Peyer's patch (tissue), 4 donors: ENCODE data around the gene TERT. TPM values are rescaled to one million over a fixed set of nuclear protein-coding genes. Genes with fewer than 3 reads are reported as not detected.

Source experiments
- DNase-seq, 3 donors: peaks; one replicate each; pipeline ENCODE4 v3.0.0-alpha.2; 2017 to 2019
- H3K27ac ChIP-seq, 4 donors: fragments of 200-600 bp; sonication (generic); one replicate each; pipeline ENCODE4 v1.5.1; 2016 to 2019
- H3K27me3 ChIP-seq, 2 donors: fragments of 200-600 bp; sonication (generic); one replicate each; pipeline ENCODE4 v1.5.1; 2019
- H3K36me3 ChIP-seq, 3 donors: fragments of 200-600 bp; sonication (generic); one replicate each; pipeline ENCODE4 v1.5.1; 2016 to 2019
- H3K4me1 ChIP-seq, 4 donors: fragments of 200-600 bp; sonication (generic); one replicate each; pipeline ENCODE4 v1.5.1; 2016 to 2019
- H3K4me3 ChIP-seq, 4 donors: fragments of 200-600 bp; sonication (generic); 1 replicate in 3 of 4; 2 replicates in 1 of 4; pipeline ENCODE4 v1.5.1; 2016 to 2019; ENCODE audit warnings: mild to moderate bottlenecking in 1 of 4
- H3K9me3 ChIP-seq, 4 donors: fragments of 200-600 bp; sonication (generic); one replicate each; pipeline ENCODE4 v1.5.1; 2016 to 2019; ENCODE audit warnings: mild to moderate bottlenecking in 1 of 4
- POLR2A ChIP-seq, 2 donors: fragments of 450-650 bp; IDR thresholded peaks; one replicate each; pipeline ENCODE4 v1.5.1; 2017; ENCODE audit warnings: antibody characterized with exemption in 2 of 2, mild to moderate bottlenecking in 2 of 2, moderate library complexity in 2 of 2
- total RNA-seq, 4 donors: library from RNA; depleted of rRNA; stranded (reverse); fragments of >200 nt; gene quantifications; one replicate each; pipeline ENCODE4 v1.1.0, GENCODE V29; 2016
- TF ChIP-seq, protein P1 (sequence below), 6 experiments: fragments of 450-650 bp in 4 of 6; fragments of 200-600 bp in 2 of 6; sonication (generic) in 1 of 6; IDR thresholded peaks; one replicate each; pipeline ENCODE4 v1.5.1; 2017 to 2019; ENCODE audit warnings: antibody characterized with exemption in 6 of 6, mild to moderate bottlenecking in 3 of 6, moderate library complexity in 1 of 6

TERT gene
- total RNA-seq, 4 donors from 2014 or later: 0.70 to 6.6 (median 1.6) TPM

DNA sequence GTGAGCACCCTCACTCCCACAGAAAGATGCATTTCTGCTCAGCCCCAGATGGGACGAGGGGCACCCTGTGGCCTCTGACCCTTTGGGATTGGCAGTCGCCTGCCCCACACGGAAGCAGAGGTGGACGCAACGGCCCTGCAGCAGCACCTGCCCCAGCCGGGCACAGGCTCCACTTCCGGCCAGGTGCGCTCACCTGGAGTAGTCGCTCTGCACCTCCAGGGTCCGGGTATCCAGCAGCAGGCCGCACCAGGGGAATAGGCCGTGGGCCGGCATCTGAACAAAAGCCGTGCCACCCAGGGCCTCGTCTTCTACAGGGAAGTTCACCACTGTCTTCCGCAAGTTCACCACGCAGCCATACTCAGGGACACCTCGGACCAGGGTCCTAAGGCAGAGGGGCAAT, 30.7 kb downstream of the TERT start:
- Histone ChIP-seq H3K4me3 (no peak overlapping the region), H3K36me3 (no peaks in the 10 kb centered on the region)
- no peak for TF ChIP-seq POLR2A (IDR thresholded peaks at IDR 0.05)
- TF ChIP-seq, protein P1, sequence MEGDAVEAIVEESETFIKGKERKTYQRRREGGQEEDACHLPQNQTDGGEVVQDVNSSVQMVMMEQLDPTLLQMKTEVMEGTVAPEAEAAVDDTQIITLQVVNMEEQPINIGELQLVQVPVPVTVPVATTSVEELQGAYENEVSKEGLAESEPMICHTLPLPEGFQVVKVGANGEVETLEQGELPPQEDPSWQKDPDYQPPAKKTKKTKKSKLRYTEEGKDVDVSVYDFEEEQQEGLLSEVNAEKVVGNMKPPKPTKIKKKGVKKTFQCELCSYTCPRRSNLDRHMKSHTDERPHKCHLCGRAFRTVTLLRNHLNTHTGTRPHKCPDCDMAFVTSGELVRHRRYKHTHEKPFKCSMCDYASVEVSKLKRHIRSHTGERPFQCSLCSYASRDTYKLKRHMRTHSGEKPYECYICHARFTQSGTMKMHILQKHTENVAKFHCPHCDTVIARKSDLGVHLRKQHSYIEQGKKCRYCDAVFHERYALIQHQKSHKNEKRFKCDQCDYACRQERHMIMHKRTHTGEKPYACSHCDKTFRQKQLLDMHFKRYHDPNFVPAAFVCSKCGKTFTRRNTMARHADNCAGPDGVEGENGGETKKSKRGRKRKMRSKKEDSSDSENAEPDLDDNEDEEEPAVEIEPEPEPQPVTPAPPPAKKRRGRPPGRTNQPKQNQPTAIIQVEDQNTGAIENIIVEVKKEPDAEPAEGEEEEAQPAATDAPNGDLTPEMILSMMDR (IDR thresholded peaks at IDR 0.05): no peak

DNA sequence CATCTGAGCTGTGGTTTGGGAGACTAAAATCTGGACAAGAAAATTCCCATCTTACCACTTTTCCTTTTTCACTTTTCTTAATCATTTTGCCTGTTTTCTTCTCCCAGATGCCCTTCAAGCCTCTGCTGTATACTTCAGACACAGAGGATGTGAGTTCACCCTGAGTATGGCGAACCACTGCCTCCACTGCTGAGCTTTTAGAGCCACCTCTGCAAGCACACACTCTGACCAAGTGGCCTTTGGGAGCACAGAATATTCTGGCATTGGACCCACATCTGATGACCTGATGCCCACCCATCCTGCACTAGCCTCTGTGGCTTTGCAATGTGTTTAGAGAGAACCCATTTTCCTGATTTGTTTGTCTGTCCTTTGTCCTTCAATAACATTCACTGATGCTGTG, 32.5 kb downstream of the TERT start:
- H3K9me3 ChIP-seq: no peaks in the 10 kb centered on the region
- H3K27ac ChIP-seq: no peak overlapping the region
- H3K36me3 ChIP-seq: no peaks in the 10 kb centered on the region
- no peak for TF ChIP-seq POLR2A (IDR thresholded peaks at IDR 0.05)
- TF ChIP-seq, protein P1 (IDR thresholded peaks at IDR 0.05): no peak
- no peaks in the 10 kb centered on the region for H3K4me1 ChIP-seq
- H3K27me3 ChIP-seq: no peaks in the 10 kb centered on the region
- DNase-seq: no peak
- H3K4me3 ChIP-seq: no peak overlapping the region

More for the DNA sequence above, 30.7 kb downstream of the TERT start:
- H3K9me3 ChIP-seq: no peaks in the 10 kb centered on the region
- no peaks in the 10 kb centered on the region for H3K4me1 ChIP-seq
- no peak overlapping the region for H3K27ac ChIP-seq
- H3K27me3 ChIP-seq: no peaks in the 10 kb centered on the region
- DNase-seq: no peak

DNA sequence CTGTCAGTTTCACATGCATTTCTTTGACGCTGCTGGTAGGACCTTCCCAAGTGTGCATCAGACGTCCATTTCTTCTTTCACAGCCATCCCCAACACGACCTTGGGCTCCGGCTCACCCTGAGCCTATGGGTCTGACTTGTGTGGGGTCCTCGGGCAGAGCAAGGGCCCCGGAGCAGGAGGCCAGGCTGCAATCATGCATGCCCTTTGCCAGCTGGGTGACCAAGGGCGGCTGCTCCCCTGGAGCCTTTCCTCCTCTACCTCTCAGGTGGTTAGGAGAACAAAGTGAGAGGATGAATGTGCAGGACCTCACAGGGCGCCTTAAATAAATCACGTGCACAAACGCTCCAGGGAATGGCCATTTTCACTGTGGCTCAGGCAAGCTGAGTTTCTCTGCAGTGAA, 33.2 kb downstream of the TERT start:
- Histone ChIP-seq H3K4me3 (no peak overlapping the region), H3K36me3 (no peaks in the 10 kb centered on the region), H3K27ac (no peak overlapping the region), H3K9me3 (no peaks in the 10 kb centered on the region), H3K4me1 (no peaks in the 10 kb centered on the region), H3K27me3 (no peaks in the 10 kb centered on the region)
- TF ChIP-seq, protein P1 (IDR thresholded peaks at IDR 0.05): no peak
- no peak for TF ChIP-seq POLR2A (IDR thresholded peaks at IDR 0.05)
- DNase-seq: no peak

DNA sequence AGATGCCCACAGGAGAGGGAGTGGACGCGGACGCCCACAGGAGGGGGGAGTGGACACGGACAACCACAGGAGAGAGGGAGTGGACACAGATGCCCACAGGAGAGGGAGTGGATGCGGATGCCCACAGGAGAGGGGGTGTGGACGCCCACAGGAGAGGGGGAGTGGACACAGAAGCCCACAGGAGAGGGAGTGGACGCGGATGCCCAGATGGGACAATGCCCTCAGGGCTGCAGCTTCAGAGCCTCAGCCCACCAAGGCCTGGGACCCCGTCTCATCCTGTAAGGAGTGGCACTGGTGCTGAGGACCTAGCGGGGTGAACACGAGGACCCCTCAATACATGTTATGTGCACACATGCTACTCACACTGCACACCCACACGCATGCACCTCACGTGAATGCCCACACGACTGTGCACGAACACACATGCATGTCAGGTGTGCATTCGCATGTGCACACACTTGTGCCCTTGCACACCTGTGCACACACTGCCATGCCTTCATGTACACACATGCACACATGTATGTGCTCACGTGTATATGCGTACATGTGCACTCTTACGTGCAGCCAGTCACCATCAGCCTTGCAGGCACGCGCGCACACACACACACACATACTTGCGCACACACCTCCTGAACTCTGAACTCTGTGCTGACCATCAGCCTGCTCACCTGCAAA, 34.9 kb downstream of the TERT start:
- H3K36me3 ChIP-seq: no peaks in the 10 kb centered on the region
- TF ChIP-seq, protein P1 (IDR thresholded peaks at IDR 0.05): no peak
- no peak for TF ChIP-seq POLR2A (IDR thresholded peaks at IDR 0.05)
- H3K27ac ChIP-seq: no peak overlapping the region
- DNase-seq: no peak
- H3K4me3 ChIP-seq: no peak overlapping the region
- no peaks in the 10 kb centered on the region for H3K4me1 ChIP-seq
- H3K27me3 ChIP-seq: no peaks in the 10 kb centered on the region
- no peaks in the 10 kb centered on the region for H3K9me3 ChIP-seq

DNA sequence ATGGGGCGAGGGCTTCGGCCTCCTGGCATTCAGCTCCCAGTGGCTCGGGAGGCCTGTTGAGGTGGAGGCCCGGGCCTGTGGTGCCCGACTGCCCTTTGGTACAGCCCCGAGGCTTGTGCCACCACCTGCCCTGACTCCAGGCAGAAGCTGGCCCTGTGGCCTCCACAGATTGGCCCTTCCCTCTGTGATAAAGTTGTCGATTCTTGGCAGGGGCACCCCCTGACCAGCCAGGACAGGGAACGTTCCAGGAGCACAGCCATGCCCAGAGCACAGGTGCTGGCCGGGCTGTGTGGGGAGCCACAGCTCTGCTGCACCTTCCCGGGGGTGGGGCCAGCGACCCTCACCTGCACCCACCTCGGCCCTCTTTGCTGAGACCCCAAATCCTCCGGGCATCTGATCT, 37.0 kb downstream of the TERT start:
- DNase-seq: no peak
- H3K9me3 ChIP-seq: no peaks in the 10 kb centered on the region
- no peaks in the 10 kb centered on the region for H3K4me1 ChIP-seq
- H3K27me3 ChIP-seq: no peaks in the 10 kb centered on the region
- no peak overlapping the region for H3K4me3 ChIP-seq
- TF ChIP-seq, protein P1 (IDR thresholded peaks at IDR 0.05): no peak
- no peak for TF ChIP-seq POLR2A (IDR thresholded peaks at IDR 0.05)
- no peaks in the 10 kb centered on the region for H3K36me3 ChIP-seq
- no peak overlapping the region for H3K27ac ChIP-seq

DNA sequence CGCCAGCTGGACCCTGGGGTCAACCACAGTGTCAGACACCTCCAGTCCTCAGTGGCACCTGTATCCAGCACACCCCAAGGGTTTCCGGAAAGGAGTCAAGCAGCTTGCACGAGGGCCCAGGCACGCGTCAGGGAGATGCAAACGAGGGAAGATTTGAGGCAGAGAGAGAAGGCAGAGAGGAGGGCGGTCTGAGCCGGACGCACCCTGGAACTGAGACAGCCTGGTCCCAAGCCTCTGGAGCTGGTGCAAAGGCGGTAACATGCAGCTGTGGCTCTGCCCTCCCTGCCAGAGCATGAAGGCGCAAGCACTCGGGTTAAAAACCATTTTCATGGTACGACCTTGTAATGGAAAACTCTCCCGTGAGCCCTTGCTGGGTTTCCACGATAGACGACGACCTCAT, 37.5 kb downstream of the TERT start:
- Histone ChIP-seq H3K4me3 (no peak overlapping the region), H3K36me3 (no peaks in the 10 kb centered on the region), H3K9me3 (no peaks in the 10 kb centered on the region), H3K27me3 (no peaks in the 10 kb centered on the region), H3K4me1 (no peaks in the 10 kb centered on the region), H3K27ac (no peak overlapping the region)
- DNase-seq: no peak
- TF ChIP-seq, protein P1 (IDR thresholded peaks at IDR 0.05): no peak
- no peak for TF ChIP-seq POLR2A (IDR thresholded peaks at IDR 0.05)
